Esophagus squamous epithelium (tissue), 4 donors: ENCODE data around the gene VEPH1.

Source experiments
- POLR2A ChIP-seq, 4 donors: fragments of 450-650 bp; IDR thresholded peaks; one replicate each; pipeline ENCODE4 v1.6.1; 2017; ENCODE audit warnings: antibody characterized with exemption in 4 of 4, mild to moderate bottlenecking in 4 of 4, moderate library complexity in 3 of 4
- TF ChIP-seq, protein P1 (sequence below), 6 experiments: fragments of 450-650 bp in 4 of 6; fragments of 200-600 bp in 2 of 6; sonication (generic) in 2 of 6; IDR thresholded peaks; one replicate each; pipeline ENCODE4 v1.5.1; 2016 to 2019; ENCODE audit warnings: antibody characterized with exemption in 6 of 6, mild to moderate bottlenecking in 4 of 6, moderate library complexity in 4 of 6

DNA sequence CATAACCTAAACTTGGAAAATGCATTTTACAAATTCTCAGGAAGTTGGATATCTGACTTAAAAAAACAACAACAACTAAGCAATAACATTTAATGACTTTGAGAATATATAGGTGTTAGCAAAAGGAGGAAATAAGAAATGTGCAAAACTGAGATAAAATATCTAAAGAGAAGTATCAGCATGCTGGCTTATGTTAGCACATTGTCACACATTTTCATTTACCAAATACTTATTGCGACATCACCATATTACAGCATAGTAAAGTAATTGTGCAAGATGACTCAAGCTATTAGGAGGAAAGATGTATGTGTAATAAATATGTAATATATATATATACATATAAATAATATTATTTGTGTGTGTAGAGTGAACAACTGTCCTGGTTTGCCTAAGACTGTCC lies 57.4 kb downstream of the VEPH1 start:
- TF ChIP-seq POLR2A (IDR thresholded peaks at IDR 0.05): no peak
- TF ChIP-seq, protein P1, sequence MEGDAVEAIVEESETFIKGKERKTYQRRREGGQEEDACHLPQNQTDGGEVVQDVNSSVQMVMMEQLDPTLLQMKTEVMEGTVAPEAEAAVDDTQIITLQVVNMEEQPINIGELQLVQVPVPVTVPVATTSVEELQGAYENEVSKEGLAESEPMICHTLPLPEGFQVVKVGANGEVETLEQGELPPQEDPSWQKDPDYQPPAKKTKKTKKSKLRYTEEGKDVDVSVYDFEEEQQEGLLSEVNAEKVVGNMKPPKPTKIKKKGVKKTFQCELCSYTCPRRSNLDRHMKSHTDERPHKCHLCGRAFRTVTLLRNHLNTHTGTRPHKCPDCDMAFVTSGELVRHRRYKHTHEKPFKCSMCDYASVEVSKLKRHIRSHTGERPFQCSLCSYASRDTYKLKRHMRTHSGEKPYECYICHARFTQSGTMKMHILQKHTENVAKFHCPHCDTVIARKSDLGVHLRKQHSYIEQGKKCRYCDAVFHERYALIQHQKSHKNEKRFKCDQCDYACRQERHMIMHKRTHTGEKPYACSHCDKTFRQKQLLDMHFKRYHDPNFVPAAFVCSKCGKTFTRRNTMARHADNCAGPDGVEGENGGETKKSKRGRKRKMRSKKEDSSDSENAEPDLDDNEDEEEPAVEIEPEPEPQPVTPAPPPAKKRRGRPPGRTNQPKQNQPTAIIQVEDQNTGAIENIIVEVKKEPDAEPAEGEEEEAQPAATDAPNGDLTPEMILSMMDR (IDR thresholded peaks at IDR 0.05): no peak
